BE2C (cell line): Measurements from ENCODE around the gene CES4A.

Source experiments
- DNase-seq: peaks from one replicate; pipeline ENCODE4 v3.0.0-alpha.2; 2020
- H3K27me3 ChIP-seq: fragments of 250-450 bp; sonication (Bioruptor Pico); 2 replicates; pipeline ENCODE4 v1.5.1; 2020; ENCODE audit warnings: mild to moderate bottlenecking
- H3K36me3 ChIP-seq: fragments of 250-450 bp; sonication (Bioruptor Pico); 2 replicates; pipeline ENCODE4 v1.5.1; 2020; ENCODE audit warnings: mild to moderate bottlenecking
- H3K4me1 ChIP-seq: fragments of 250-450 bp; sonication (Bioruptor Pico); 2 replicates; pipeline ENCODE4 v1.5.1; 2020
- H3K4me3 ChIP-seq: 2 replicates; pipeline ENCODE4 v1.5.1; 2011; ENCODE audit warnings: low read depth, low read length
- H3K9me3 ChIP-seq: fragments of 250-450 bp; sonication (Bioruptor Pico); 2 replicates; pipeline ENCODE4 v1.5.1; 2020
- TF ChIP-seq, protein P1 (sequence below): IDR thresholded peaks from 2 replicates; pipeline ENCODE4 v1.5.1; 2012; ENCODE audit warnings: mild to moderate bottlenecking, low read depth, low read length

CES4A gene

DNA sequence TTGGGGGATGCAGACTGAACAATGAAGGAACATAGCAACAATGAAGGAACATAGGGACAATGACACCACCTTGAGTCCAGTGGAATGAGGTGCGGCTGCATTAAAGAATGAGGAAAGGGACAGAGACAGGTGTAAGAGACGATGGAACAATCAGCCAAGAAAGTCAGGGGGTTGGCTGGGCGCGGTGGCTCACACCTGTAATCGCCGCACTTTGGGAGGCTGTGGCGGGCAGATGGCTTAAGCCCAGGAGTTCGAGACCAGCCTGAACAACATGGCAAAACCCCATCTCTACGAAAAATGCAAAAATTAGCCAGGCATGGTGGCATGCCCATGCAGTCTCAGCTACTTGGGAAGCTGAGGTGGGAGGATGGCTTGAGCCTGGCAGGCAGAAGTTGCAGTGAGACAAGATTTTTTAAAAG lies 26.9 kb downstream of the CES4A start:
- TF ChIP-seq, protein P1, sequence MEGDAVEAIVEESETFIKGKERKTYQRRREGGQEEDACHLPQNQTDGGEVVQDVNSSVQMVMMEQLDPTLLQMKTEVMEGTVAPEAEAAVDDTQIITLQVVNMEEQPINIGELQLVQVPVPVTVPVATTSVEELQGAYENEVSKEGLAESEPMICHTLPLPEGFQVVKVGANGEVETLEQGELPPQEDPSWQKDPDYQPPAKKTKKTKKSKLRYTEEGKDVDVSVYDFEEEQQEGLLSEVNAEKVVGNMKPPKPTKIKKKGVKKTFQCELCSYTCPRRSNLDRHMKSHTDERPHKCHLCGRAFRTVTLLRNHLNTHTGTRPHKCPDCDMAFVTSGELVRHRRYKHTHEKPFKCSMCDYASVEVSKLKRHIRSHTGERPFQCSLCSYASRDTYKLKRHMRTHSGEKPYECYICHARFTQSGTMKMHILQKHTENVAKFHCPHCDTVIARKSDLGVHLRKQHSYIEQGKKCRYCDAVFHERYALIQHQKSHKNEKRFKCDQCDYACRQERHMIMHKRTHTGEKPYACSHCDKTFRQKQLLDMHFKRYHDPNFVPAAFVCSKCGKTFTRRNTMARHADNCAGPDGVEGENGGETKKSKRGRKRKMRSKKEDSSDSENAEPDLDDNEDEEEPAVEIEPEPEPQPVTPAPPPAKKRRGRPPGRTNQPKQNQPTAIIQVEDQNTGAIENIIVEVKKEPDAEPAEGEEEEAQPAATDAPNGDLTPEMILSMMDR: peak; percentile 41; the same call in 1 of the 2 replicates
- peaks cover 21% of the 10 kb centered on the region for H3K4me1 ChIP-seq
- no peak for DNase-seq
- H3K27me3 ChIP-seq: no peaks in the 10 kb centered on the region
- H3K4me3 ChIP-seq: no peak overlapping the region
- no peaks in the 10 kb centered on the region for H3K9me3 ChIP-seq
- H3K36me3 ChIP-seq: no peaks in the 10 kb centered on the region

DNA sequence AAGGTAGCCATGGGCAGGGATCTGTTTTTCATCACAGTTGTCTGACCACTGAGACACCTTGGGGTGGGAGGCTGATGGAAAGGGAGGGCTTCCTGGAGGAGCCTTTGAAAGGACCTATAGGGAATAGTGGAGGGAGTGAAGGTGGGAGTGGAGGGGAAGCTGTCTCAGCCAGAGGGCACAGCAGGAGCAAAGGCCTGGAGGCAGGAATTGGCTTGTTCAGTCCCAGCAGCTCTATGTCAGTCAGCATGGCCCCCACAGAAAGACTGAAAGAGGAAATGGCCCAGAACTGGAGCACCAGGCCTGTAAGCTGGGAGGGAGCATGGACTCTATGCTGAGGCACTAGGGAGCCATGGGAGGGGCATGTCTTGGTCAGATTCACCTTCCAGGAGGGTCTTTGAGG lies 27.8 kb downstream of the CES4A start:
- Histone ChIP-seq H3K27me3 (no peaks in the 10 kb centered on the region), H3K36me3 (no peaks in the 10 kb centered on the region)
- TF ChIP-seq, protein P1: no peak

GRCh38 chr16:67016681-67017420 lies 28.5 kb downstream of the CES4A start:
- DNase-seq: no peak
- no peaks in the 10 kb centered on the region for H3K27me3 ChIP-seq
- no peak overlapping the region for H3K4me3 ChIP-seq
- no peaks in the 10 kb centered on the region for H3K36me3 ChIP-seq
- peaks cover 19% of the 10 kb centered on the region for H3K4me1 ChIP-seq
- H3K9me3 ChIP-seq: no peaks in the 10 kb centered on the region
- TF ChIP-seq, protein P1: no peak

More for the DNA sequence above, 27.8 kb downstream of the CES4A start:
- Histone ChIP-seq H3K4me1 (peaks cover 21% of the 10 kb centered on the region), H3K4me3 (no peak overlapping the region), H3K9me3 (no peaks in the 10 kb centered on the region)
- DNase-seq: no peak

- Histone ChIP-seq H3K27me3 (no peaks in the 10 kb centered on the region), H3K4me1 (peaks cover 16% of the 10 kb centered on the region), H3K4me3 (no peak overlapping the region), H3K36me3 (no peaks in the 10 kb centered on the region), H3K9me3 (no peaks in the 10 kb centered on the region)
- no peak for DNase-seq
- TF ChIP-seq, protein P1: no peak
Observed at GRCh38 chr16:67017421-67017750, 29.0 kb downstream of the CES4A start.

DNA sequence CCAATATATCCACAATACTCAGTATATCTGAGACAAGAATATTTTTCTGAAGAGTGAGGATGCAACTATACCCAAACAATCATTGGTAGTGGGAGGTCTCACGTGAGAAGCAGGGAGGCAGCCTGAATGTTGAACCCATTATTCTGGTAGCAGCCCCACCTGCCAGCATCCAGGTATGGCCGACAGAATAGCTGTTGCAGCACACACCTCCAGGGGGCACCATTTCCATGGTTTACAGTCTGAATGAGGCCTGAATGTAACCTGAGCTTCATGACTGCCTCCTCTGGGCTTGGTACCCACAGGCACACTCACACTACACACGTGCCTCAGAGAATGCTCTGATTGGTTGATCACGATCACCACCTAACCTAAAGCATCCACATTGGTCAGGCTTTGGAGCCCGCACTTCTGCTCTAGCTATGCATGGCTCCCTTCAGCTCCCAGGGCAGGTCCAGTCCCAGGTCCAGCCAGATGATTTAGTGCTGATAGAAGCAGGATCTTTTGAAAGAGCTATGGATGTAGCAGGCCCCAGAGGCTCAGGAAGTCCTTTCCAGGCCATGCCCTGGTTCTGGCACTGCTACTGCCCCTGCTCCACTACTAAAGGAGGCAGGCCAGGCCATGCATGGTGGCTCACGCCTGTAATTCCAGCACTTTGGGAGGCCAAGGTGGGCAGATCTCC lies 29.6 kb downstream of the CES4A start:
- no peak overlapping the region for H3K4me3 ChIP-seq
- DNase-seq: peak; percentile 92
- TF ChIP-seq, protein P1: peak; percentile 92
- no peaks in the 10 kb centered on the region for H3K27me3 ChIP-seq
- peaks cover 17% of the 10 kb centered on the region for H3K4me1 ChIP-seq
- no peaks in the 10 kb centered on the region for H3K9me3 ChIP-seq
- no peaks in the 10 kb centered on the region for H3K36me3 ChIP-seq

DNA sequence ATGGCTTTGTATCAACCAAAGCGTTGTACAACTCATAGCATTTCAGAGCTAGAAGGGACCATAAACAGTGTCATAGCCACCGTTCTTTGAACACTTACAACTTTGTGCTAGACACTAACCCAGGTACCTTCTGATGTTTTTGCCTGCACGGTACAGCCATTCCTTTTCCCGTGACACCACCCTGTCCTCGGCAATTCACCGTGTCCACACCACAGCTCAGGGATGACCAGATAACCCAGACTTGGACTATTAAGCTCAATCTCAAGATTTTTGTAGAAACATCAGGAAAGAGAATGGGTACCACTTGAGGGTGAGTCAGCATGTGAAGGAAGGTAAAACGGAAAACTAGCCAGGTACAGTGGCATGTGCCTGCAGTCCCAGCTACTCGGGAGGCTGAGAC lies 30.8 kb downstream of the CES4A start:
- no peak overlapping the region for H3K4me3 ChIP-seq
- no peaks in the 10 kb centered on the region for H3K27me3 ChIP-seq
- H3K36me3 ChIP-seq: no peaks in the 10 kb centered on the region
- DNase-seq: no peak
- no peaks in the 10 kb centered on the region for H3K9me3 ChIP-seq
- TF ChIP-seq, protein P1: no peak
- H3K4me1 ChIP-seq: peaks cover 11% of the 10 kb centered on the region
